ENCODE measurements around the gene DSCAM.
"Not testable (repeated sequence)": the region's sequence is repeated elsewhere in the genome, so short reads cannot be mapped to it uniquely, and the experiment has no call there.

Gene DSCAM

DNA sequence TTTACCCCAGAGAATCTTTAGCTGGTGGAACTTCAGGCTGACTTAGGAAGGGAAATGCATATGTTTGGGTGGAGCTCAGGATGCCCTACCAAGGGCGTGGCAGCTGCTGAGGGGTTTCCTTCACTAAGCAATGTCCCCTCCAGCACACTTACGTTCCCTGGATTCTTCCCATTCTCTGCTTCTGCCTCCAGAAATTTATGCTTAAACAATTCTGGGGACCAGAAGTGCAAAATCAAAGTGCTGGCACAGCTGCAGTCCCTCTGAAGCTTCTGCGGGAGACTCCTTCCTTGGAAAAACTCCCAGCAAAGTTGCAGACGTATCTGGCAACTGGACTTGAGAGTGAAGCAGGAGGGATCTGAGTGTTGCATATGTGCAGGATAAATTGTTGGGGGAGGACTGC is 576.9 kb downstream of the DSCAM start:
- no peaks in the 10 kb centered on the region for H3K79me2 ChIP-seq (ENCODE audit: insufficient read depth, low read length)
- H3K9me2 ChIP-seq (ENCODE audit: low read depth, low read length) = no peaks in the 10 kb centered on the region
- no peaks in the 10 kb centered on the region for H3F3A ChIP-seq (ENCODE audit: insufficient read depth, low read length)
- no peak overlapping the region for H2AFZ ChIP-seq (ENCODE audit: low read length)
- H3K9me3 ChIP-seq (ENCODE audit: low read length) = no peaks in the 10 kb centered on the region
- no peaks in the 10 kb centered on the region for H4K20me1 ChIP-seq (ENCODE audit: insufficient read depth, low read length)
- H3K4me3 ChIP-seq (ENCODE audit: low read depth, low read length, poor library complexity, severe bottlenecking) = no peak overlapping the region
- H3K4me1 ChIP-seq (ENCODE audit: insufficient read depth, low read length, severe bottlenecking) = no peaks in the 10 kb centered on the region
- no peak for TF ChIP-seq EZH2 (IDR thresholded peaks at IDR 0.05; ENCODE audit: borderline replicate concordance, low read length)
- TF ChIP-seq, protein P1, sequence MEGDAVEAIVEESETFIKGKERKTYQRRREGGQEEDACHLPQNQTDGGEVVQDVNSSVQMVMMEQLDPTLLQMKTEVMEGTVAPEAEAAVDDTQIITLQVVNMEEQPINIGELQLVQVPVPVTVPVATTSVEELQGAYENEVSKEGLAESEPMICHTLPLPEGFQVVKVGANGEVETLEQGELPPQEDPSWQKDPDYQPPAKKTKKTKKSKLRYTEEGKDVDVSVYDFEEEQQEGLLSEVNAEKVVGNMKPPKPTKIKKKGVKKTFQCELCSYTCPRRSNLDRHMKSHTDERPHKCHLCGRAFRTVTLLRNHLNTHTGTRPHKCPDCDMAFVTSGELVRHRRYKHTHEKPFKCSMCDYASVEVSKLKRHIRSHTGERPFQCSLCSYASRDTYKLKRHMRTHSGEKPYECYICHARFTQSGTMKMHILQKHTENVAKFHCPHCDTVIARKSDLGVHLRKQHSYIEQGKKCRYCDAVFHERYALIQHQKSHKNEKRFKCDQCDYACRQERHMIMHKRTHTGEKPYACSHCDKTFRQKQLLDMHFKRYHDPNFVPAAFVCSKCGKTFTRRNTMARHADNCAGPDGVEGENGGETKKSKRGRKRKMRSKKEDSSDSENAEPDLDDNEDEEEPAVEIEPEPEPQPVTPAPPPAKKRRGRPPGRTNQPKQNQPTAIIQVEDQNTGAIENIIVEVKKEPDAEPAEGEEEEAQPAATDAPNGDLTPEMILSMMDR (IDR thresholded peaks at IDR 0.05; ENCODE audit: low read length) = no peak
- no peak overlapping the region for H3K4me2 ChIP-seq (ENCODE audit: low read length)
- H3K9ac ChIP-seq (ENCODE audit: low read length) = no peak overlapping the region
- H3K36me3 ChIP-seq (ENCODE audit: insufficient read depth, low read length) = no peaks in the 10 kb centered on the region
- no peak overlapping the region for H3K27ac ChIP-seq (ENCODE audit: low read depth, low read length, poor library complexity, severe bottlenecking)
- H3K27me3 ChIP-seq (ENCODE audit: insufficient read depth, low read length) = no peaks in the 10 kb centered on the region

DNA sequence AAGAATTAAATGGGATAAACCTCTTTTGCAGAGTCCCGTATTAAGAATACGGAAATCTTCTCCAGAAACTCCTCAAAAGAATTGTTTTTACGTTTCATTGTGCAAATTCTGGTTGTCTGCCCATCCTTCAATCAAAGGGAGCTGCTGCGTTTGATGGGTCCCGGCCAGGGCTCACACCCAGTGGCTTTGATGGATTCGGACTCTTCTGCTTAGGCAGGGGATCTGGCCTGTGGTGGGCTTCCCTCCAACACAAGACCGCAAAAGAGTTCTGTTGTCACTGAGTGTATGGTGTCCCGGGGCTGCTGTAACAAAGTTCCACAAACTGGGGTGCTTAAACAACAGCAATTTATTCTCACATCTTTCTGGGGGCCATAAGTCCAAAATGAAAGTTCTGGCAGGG is 577.7 kb downstream of the DSCAM start:
- Histone ChIP-seq H3K27ac (ENCODE audit: low read depth, low read length, poor library complexity, severe bottlenecking) (no peak overlapping the region), H3K4me2 (ENCODE audit: low read length) (no peak overlapping the region), H3K4me1 (ENCODE audit: insufficient read depth, low read length, severe bottlenecking) (no peaks in the 10 kb centered on the region), H3K27me3 (ENCODE audit: insufficient read depth, low read length) (no peaks in the 10 kb centered on the region), H3K9me3 (ENCODE audit: low read length) (no peaks in the 10 kb centered on the region), H3F3A (ENCODE audit: insufficient read depth, low read length) (no peaks in the 10 kb centered on the region), H3K4me3 (ENCODE audit: low read depth, low read length, poor library complexity, severe bottlenecking) (no peak overlapping the region), H4K20me1 (ENCODE audit: insufficient read depth, low read length) (no peaks in the 10 kb centered on the region), H2AFZ (ENCODE audit: low read length) (no peak overlapping the region), H3K36me3 (ENCODE audit: insufficient read depth, low read length) (no peaks in the 10 kb centered on the region), H3K9ac (ENCODE audit: low read length) (no peak overlapping the region), H3K9me2 (ENCODE audit: low read depth, low read length) (no peaks in the 10 kb centered on the region), H3K79me2 (ENCODE audit: insufficient read depth, low read length) (no peaks in the 10 kb centered on the region)
- TF ChIP-seq, protein P1 (IDR thresholded peaks at IDR 0.05; ENCODE audit: low read length) = no peak
- no peak for TF ChIP-seq EZH2 (IDR thresholded peaks at IDR 0.05; ENCODE audit: borderline replicate concordance, low read length)

DNA sequence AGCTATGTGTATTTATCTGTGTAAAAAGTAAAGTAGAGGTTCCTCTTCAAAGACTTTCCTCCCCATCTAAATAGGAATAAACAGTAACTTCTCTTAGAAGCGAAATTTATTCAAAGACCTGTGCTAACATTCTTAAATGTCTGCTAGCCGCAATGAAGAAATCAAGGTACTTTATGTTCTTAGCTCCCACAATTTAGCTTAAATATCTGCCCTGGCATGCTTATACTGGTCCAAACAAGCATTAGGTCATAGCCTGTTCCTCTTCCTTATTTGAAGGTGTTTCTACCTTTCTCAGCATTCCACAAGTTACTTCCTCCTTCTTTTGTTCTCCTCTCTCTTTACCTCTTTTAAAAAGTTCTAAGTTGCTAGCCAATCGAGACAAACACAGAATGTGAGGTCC is 588.5 kb downstream of the DSCAM start:
- not testable (repeated sequence) for H2AFZ ChIP-seq (ENCODE audit: low read length); H3K4me1 ChIP-seq (ENCODE audit: insufficient read depth, low read length, severe bottlenecking); H3F3A ChIP-seq (ENCODE audit: insufficient read depth, low read length); H4K20me1 ChIP-seq (ENCODE audit: insufficient read depth, low read length); H3K4me3 ChIP-seq (ENCODE audit: low read depth, low read length, poor library complexity, severe bottlenecking); H3K9me3 ChIP-seq (ENCODE audit: low read length); H3K9ac ChIP-seq (ENCODE audit: low read length); H3K9me2 ChIP-seq (ENCODE audit: low read depth, low read length); H3K27ac ChIP-seq (ENCODE audit: low read depth, low read length, poor library complexity, severe bottlenecking); H3K36me3 ChIP-seq (ENCODE audit: insufficient read depth, low read length); H3K79me2 ChIP-seq (ENCODE audit: insufficient read depth, low read length); H3K27me3 ChIP-seq (ENCODE audit: insufficient read depth, low read length); H3K4me2 ChIP-seq (ENCODE audit: low read length)

DNA sequence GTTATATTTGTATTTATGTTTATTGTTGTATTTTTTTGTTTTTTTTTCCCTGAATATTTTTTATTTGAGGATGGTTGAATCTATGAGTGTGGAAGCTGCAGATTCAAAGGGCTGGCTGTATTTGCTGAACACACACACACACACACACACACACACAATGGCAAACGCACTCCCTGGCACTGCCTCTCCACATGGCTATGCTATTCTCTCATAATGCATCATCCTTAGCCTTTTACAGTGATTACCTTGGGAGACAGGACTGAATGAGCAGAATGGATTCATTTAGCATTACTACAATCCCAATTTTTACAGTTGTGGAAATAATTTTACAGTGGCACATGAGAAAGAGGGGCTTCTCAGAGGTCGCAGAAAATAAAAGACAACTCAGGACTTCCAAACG is 589.6 kb downstream of the DSCAM start:
- Histone ChIP-seq H4K20me1 (ENCODE audit: insufficient read depth, low read length) (no peaks in the 10 kb centered on the region), H3K9me2 (ENCODE audit: low read depth, low read length) (no peaks in the 10 kb centered on the region), H3K36me3 (ENCODE audit: insufficient read depth, low read length) (no peaks in the 10 kb centered on the region), H3K79me2 (ENCODE audit: insufficient read depth, low read length) (no peaks in the 10 kb centered on the region), H3K27me3 (ENCODE audit: insufficient read depth, low read length) (0 out of 2 replicates have a peak, but pooled peaks cover 2% of the 10 kb centered on the region), H3K9me3 (ENCODE audit: low read length) (no peaks in the 10 kb centered on the region), H3K9ac (ENCODE audit: low read length) (no peak overlapping the region), H3F3A (ENCODE audit: insufficient read depth, low read length) (no peaks in the 10 kb centered on the region), H3K4me3 (ENCODE audit: low read depth, low read length, poor library complexity, severe bottlenecking) (no peak overlapping the region), H2AFZ (ENCODE audit: low read length) (no peak overlapping the region), H3K27ac (ENCODE audit: low read depth, low read length, poor library complexity, severe bottlenecking) (no peak overlapping the region), H3K4me2 (ENCODE audit: low read length) (no peak overlapping the region), H3K4me1 (ENCODE audit: insufficient read depth, low read length, severe bottlenecking) (no peaks in the 10 kb centered on the region)
- no peak for TF ChIP-seq EZH2 (IDR thresholded peaks at IDR 0.05; ENCODE audit: borderline replicate concordance, low read length)
- TF ChIP-seq, protein P1 (IDR thresholded peaks at IDR 0.05; ENCODE audit: low read length) = no peak

All from OCI-LY1 (cell line).